Astrocyte of the cerebellum (primary cell): Measurements from ENCODE around the gene VSX1.
A peak's percentile ranks its signal among the peaks of the same experiment; 100 is the strongest.

Experiments
- DNase-seq: peaks from one replicate; pipeline ENCODE4 v3.0.0-alpha.2; 2011; ENCODE audit warnings: low read depth
- H3K4me3 ChIP-seq: 2 replicates; pipeline ENCODE4 v1.5.1; 2011; ENCODE audit warnings: mild to moderate bottlenecking, low read depth, low read length, moderate library complexity
- in situ Hi-C: cut with HindIII; loops from 2 replicates; pipeline ENCODE4 v1.10.0; 2017; ENCODE audit warnings: low sequenced_read_pairs
- TF ChIP-seq, protein P1 (sequence below): IDR thresholded peaks from 2 replicates; pipeline ENCODE4 v1.5.1; 2012; ENCODE audit warnings: low read length, low read depth, moderate library complexity, mild to moderate bottlenecking; ENCODE audit errors: missing control alignments

The VSX1 gene

DNA sequence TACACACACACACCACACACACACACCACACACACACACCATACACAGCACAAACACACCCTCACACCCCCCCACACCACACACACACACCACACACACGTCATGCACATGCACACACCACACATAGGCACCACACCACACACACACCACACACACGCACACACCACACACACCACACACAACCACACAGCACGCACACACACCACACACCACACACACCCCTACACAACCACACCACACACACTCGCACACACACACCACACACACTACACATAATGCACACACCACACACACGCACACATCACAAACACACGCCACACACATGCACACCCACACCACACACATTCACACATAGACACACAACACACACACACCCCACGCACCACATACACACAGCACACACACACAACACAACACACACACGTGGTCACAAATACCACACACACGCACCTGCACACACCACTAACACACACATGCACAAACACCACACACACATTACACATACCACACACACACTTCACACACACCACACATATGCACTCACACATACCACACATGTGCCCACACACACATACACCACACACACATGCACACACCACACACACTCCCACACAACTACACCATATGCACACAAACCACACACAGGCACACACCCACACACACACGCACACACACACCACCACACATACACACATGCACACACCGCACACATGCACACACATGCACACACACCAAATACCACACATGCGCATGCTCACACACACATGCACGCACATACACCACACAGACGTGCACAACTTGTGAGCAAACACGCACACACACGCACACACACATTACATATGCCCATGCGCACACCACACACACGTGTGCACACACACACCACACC, 14.6 kb downstream of the VSX1 start:
- TF ChIP-seq, protein P1, sequence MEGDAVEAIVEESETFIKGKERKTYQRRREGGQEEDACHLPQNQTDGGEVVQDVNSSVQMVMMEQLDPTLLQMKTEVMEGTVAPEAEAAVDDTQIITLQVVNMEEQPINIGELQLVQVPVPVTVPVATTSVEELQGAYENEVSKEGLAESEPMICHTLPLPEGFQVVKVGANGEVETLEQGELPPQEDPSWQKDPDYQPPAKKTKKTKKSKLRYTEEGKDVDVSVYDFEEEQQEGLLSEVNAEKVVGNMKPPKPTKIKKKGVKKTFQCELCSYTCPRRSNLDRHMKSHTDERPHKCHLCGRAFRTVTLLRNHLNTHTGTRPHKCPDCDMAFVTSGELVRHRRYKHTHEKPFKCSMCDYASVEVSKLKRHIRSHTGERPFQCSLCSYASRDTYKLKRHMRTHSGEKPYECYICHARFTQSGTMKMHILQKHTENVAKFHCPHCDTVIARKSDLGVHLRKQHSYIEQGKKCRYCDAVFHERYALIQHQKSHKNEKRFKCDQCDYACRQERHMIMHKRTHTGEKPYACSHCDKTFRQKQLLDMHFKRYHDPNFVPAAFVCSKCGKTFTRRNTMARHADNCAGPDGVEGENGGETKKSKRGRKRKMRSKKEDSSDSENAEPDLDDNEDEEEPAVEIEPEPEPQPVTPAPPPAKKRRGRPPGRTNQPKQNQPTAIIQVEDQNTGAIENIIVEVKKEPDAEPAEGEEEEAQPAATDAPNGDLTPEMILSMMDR = no peak
- H3K4me3 ChIP-seq = no peak overlapping the region
- no peak for DNase-seq
- in situ Hi-C loops = no loop called here

DNA sequence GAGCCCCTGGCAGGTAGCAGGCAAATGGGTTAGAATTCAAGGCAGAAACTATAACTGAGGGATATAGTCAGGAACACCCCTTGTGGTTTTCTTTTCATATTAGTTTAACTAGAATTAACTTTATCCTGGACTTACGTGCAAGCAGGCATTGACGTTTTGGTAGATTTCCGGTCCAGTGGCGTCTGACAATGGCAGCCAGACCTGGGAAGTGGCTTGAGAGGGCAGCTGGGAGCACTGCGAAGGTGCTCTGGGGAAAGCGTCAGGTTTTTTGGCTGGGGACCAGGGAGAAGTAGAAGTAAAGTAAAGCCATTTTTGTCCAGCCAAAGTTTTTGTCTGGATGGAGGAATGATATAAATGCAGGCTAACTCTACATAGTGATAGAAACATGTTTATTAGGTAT, 15.6 kb downstream of the VSX1 start:
- no peak for DNase-seq
- TF ChIP-seq, protein P1 = no peak
- no peak overlapping the region for H3K4me3 ChIP-seq
- in situ Hi-C loops = no loop called here

DNA sequence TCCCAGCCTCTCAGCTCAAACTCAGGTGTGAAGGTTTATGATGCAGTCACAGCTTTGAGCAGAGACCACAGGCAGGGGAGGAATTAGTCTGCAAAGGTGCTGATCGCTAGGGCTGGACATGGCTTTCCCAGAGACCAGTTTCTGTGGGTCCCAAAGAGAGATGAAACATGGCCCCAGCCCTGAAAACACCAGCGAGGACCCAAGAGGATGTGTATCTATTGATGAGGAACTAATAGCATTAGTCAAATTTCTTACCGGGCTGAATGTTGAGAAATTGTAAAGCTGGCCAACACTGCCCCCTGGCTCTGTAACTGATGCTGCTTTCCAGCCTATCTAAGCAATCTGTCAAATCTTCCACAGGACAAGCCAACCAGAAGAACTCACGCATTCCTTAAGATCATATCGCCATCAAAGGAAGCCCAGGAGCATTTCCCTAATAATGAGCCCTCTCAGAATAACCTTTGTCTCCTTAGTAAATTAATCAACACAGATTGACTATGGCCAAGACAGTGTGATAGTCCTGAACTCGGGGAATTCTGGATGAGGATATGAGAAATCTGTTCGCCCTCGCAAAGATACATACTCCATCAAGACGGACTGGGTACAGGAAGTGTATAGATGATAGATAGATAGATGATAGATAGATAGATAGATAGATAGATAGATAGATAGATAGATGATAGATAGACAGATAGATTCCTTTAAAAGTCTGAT, 16.2 kb downstream of the VSX1 start:
- in situ Hi-C loops = no loop called here
- H3K4me3 ChIP-seq = no peak overlapping the region
- TF ChIP-seq, protein P1 = peak; percentile 78
- DNase-seq = peak; percentile 45

DNA sequence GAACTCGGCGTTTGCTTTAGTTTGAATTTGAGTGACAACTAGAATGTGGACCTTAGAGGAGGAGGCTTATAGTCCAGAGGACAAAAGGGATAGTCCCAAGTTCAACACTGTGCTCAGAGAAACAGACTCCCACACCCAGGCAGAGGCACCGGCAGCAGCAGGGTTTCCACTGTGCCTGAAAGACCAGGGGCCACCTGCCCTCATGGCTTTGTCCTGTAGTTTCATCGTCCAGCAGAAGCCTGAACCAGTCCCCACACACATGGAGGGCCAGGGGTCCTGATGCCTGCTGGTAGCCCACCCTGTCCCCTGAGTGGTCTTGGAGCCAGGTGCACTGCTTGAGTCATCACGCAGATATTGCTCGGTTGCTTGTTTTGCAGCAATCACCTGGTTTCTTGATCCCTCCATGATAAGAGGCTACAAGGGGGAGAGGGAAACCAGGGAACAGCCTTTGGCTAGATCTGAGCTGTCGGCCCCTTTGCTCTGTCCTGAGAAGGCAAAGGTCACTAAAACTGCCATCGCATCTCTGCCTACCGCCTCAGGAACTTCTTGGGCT, 16.8 kb downstream of the VSX1 start:
- TF ChIP-seq, protein P1 = no peak
- DNase-seq = no peak
- in situ Hi-C loops = no loop called here
- no peak overlapping the region for H3K4me3 ChIP-seq

DNA sequence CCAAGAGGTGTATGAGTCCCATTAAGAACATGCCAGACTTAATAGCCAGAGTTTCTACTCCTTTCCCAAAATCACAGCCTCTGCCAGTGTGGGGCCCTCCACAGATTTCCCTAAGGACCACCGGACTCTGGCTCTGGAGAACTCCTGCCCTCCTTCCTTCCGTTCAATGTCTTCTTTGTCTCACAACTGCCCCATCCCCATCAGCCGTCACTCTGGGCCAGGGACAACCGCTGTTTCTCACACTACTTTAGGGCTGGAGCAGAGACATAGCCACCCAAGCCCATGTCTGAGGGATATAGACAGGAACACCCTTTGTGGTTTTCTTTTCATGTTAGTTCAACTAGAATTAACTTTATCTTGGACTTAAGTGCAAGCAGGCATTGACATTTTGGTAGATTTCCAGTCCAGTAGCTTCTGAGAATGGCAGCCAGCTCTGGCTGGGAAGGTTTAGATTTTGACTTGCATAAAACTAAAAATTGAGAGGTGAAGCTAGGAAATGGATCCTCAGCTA, 17.3 kb downstream of the VSX1 start:
- in situ Hi-C loops = no loop called here
- DNase-seq = no peak
- TF ChIP-seq, protein P1 = no peak

DNA sequence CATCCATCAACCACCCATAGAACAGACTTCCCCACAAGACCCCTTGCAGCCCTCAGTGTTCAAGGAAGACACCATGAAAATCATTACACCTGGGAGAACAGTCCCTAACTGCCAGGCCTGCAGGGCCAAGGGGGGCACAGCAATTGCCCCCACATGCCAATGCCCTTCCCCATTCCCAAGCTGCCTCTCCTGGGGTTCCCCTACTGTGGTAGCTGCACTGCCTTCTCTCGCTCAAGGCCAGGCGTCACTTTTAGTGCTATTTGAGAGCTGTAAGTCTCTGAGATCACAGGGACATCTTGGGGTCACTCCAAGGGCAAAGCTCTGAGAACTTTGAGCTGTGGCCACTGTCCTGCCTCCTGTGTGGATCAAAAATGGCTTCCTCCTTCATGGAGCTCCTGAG, 18.0 kb downstream of the VSX1 start:
- DNase-seq = no peak
- in situ Hi-C loops = no loop called here
- H3K4me3 ChIP-seq = no peak overlapping the region
- TF ChIP-seq, protein P1 = no peak

More for the DNA sequence above, 17.3 kb downstream of the VSX1 start:
- no peak overlapping the region for H3K4me3 ChIP-seq
